Activated T-helper 9 cell treated with anti-CD3 and anti-CD28 coated beads, Interleukin-2, amount 50 U/mL, for 16 hours (primary cell): ENCODE data around the gene CEP295NL.
"Not testable (repeated sequence)": the region's sequence is repeated elsewhere in the genome, so short reads cannot be mapped to it uniquely, and the experiment has no call there.

ENCODE experiments used
- DNase-seq: peaks from one replicate; pipeline ENCODE4 v3.0.0-alpha.2; 2020; ENCODE audit warnings: low read depth

CEP295NL gene

DNA sequence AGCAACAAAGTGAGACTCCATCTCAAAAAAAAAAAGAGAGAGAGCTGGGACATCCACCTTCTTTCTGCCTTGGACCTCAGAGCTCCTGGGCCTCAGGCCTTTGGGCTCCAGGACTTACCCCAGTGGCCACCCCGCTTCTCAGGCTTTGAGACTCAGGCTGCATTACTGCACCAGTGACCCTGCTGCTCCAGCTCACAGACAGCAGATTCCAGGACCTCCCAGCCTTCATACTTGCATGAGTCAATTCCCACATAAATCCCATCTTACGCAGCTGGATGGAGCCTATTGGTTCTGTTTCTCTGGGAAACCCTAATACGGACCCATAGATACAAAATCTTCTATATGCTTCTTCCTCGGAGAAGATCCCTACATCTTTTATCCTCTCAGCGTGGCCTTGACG lies 2.1 kb upstream of the CEP295NL start:
- DNase-seq: no peak

DNA sequence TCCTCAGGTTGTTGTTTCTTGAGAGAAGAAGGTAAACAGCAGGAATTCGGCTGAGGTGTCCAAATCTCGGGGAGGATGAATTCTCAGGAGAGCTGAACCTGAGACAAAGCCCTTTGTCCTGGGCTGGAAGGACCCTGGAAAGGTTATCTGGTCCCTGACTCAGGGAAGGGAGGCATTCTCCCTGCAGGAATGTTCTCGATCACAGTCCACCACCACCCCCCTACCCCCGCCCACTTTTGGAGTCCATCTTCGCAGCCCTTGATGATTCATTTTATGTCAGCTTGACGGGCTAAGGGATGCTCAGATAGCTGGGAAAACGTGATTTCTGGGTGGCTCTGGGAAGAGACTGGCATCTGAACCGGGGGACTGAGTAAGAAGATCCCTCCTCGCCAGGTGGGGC lies 1.4 kb upstream of the CEP295NL start:
- DNase-seq: no peak

DNA sequence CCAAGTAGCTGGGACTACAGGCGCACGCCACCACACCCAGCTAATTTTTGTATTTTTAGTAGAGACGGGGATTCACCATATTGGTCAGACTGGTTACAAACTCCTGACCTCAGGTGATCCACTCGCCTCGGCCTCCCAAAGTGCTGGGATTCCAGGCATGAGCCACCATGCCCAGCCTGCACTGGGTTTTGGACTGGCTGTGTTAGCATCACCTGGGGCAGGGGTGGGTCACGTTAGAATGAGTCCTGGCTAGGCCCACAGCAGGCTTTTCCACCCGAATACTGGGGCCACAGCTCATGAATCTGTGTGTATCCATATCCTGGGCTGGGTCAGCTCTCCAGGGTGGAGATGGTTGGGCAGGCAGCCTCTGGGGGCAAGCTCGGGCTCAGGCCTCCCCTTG lies 770 bp downstream of the CEP295NL start:
- DNase-seq: not testable (repeated sequence)

DNA sequence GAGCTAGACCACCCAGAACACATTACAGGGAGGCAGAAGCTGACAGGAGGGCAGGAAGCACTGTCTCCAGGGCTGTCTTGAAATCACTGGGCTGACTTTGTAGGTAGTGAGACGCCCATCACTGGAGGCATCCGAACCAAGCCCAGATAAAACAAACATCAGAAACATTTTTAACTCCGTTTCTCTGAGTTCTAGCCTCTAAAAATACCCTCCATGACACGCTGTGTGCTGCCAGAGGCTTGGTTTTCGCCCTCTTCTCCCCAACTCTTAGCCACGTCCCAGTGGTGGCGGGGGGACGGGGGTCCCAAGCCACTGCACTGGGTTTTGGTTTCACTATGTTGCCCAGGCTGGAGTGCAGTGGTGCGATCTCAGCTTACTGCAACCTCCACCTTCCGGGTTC lies 1.2 kb downstream of the CEP295NL start:
- DNase-seq: no peak

DNA sequence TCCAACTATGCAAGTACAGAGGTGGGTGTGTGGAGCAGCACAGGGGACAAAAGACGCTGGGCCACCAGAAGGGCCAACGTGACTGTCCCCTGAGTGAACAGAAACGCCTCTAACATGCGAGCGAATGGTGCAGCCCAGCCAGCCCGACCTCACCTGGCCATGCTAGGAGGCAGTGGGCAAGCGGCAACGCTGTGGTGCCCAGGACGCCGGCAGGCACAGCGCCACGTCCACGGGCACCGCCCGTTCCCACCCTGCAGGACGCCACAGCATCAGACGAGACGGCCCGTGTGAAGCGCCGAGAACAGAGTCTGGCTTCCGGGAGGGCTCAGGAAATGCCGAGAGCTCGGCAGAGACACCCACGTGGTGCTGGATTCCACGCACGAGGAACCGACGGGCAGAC lies 2.2 kb downstream of the CEP295NL start:
- no peak for DNase-seq

DNA sequence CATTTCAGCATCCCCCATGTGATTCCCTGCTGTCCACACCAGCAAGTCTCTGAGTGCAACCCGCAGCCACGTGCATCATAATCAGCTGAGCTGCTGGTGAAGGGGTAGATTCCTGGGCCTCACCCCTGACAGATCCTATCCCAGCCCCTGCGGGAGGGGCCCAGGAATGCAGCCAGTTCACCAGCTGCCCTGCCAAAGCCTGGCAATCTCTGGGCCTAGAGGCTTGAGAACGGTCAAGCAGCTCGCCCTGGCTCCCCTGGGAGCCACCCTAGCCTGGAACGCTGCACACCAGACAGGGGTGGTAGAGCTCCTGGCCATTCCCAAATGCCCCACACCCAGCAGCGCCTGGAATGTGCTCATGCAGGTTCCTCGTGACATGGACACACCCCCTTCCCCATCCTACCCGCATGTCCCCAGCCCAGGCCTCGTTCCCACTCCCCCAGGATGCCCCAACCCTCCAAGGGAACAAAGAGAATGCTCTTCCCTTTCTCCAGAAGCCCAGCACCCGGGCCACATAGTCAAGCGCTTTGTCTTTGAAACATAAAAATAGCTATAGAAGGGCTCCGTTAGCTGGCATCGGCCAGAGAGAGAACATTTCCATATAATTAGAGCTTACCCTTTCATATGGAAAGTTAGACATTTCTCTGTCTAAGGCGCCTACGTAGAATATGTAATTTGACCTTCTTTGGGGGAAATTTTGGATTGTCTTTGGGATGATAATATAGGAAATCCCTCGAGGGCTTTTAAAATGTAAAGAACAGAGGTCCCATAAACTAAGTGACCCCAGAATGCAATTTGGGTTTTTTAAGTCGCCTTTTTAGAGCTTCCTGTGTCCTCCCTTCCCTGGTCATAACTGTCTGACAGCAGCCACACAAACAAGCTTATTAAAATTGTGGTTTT lies 3.4 kb downstream of the CEP295NL start:
- DNase-seq: no peak

DNA sequence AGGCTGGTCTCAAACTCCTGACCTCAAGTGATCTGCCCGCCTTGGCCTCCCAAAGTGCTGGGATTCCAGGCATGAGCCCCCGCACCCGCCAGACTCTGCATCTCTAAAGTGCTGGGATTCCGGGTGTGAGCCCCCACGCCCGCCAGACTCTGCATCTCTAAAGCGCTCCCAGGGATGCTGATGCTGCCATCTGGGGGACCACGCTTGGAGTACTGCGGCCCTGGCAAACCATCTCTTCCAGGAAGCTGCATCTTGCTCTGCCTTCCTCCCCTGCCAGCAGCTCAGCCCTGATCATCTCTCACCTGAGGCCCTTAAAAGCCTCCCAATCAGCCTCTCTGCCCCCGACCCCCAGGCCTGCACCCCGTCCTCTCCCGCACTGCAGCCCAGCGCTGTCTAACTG lies 4.1 kb downstream of the CEP295NL start:
- no peak for DNase-seq

DNA sequence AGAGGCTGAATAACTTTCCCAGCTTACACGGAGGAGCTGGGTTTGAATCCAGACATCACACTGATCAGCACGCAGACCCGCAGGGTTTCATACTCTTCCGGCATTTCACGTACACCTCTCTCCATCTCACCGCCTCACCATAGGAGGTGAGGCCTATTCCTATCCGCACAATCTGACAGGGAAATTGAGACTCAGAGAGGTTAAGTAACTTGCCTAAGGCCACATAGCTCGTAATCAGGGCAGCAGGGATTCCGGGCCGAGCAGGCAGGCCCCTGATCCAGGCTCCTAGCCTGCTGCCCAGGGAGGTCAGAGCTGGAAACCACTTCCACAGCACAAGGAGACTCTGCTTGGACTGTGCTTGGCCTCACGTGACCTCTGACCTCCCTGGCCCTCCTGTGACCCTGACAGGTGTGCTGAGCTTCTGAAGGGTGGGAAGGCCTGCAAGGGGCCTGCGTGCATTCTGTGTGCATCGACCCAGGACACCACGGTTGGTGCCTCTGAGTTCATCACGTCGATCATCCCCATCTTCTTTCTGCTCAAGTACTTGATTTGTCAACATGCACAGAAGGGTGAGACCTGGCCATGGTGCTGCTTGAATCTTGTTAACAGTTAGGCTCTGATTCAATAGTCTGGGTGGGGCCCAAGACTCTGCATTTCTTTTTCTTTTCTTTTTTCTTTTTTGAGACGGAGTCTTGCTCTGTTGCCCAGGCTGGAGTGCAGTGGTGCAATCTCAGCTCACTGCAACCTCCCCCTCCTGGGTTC lies 4.7 kb downstream of the CEP295NL start:
- no peak for DNase-seq

DNA sequence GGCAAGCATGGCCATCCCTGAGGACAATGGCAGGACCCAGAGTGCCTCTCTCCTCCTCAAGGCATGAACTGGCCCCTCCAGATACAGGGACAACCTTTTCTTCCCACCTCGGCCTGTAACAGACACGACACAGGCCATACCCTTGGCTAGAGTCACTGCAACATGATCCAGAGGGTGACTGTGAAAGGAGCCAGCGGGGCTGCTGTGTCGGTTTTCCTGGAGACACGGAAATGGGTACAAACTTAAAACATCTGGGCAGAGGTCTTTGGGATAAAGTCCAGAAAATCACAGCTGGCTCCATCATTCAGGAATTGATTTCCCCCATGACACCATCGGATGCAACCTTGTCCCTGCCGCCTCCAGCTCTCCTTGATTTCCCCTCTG lies 5.3 kb downstream of the CEP295NL start:
- DNase-seq: no peak

DNA sequence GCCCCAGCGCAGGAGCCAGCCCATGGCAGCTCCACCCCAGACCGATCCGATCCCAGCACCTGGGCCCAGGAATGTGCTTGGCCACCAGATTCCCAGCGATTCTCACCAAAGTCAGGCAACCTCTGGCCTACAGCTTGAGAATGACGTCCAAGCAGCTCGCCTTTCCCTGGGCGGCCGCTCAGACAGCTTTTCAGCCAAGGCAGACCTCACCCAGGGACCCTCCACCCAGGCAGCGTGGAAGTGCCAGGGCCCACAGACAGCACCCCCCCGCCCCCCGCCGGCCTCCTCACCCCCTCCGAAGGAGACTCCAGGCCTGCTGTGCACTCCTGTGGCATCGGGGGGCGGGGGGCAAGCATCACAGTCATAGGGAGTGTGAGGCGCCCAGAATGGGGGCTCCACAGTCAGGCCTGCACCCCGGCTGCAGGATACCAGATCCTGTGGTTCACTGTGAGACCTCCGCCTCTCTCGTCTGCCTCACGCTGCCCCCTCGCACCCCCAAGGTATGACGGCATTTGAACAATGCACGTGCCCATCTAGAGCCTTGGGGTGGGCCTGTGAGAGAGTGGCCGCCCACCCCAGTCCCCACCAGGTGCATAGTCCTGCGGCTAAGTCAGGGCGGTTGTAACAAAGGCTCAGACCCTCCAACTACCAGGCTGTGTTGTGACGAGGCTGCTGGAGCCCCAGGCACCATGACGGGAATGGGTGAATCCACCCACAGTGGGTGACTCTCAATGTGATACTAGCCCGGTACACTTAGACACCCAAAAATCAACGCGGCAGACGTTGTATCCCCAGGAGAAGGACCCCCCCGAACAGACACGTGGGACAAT lies 6.0 kb downstream of the CEP295NL start:
- DNase-seq: no peak

DNA sequence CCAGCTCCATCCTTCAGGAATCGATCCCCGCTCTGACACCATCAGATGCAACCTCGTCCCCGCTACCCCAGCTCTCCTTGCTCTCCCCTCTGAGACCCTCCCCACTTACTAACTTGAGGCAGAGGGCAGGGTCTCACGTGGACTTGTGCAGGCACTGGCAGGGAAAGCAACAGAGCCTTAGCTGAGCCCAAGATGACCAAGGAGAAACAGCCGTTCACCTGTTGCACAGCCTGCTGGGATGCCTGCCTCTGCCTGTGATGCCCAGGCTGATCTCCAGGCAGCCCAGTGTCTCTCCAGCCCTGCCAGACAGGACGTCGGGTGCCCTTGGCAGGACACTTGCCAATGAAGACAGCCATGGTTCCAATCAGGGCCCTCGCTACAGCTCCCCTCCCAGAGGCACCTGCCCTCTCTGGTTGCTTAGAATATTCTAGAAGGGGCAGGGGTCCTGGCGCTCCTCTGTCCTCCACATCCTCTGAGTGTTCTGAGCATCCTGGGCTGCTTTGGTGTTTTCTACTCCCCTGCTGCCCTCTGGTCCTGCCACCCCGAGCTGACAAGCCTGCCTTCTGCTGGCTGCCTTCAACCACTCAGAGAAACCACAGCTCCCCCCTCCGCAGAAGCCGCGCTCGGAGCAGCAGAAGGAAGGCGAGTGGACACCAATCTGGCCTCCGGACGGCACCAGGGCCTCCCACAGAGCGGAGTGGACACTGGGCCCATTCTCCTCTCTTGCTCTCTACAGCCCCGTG lies 6.7 kb downstream of the CEP295NL start:
- no peak for DNase-seq

DNA sequence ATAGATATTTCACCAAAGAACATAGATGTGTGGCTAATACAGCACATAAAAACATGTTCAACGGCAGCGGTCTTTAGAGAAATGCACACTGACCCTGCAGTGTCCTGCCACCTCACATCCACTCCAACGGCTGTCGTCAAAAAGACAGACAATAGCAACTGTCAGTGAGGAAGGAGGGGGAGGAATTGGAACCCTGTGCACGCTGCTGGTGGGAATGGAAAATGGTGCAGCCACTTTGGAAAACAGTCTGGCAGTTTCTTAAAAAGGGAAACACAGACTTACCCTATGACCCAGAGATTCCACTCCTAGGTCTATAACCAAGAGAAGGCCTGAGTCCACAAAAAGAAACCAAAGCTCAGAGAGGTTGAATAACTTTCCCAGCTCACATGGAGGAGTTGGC lies 7.7 kb downstream of the CEP295NL start:
- no peak for DNase-seq

DNA sequence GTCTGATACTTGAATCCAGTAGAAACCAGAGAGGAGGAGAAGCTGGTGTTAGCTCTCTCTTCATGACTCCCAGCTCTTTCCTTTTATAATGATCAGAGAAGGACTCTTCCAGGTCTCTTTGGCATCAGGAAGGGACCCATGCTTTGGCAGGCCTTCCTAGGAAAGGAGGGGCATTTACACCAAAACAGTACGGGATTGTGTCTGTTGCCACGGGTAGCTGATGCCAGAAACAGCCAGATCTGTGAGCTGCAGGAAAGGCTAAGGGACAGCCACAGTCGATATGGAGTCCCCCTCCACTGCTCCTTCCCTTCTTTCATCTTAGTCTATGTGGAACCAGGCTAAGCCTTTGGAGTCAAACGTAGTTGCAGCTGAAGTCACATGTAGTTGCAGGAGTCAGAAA lies 9.3 kb downstream of the CEP295NL start:
- no peak for DNase-seq

DNA sequence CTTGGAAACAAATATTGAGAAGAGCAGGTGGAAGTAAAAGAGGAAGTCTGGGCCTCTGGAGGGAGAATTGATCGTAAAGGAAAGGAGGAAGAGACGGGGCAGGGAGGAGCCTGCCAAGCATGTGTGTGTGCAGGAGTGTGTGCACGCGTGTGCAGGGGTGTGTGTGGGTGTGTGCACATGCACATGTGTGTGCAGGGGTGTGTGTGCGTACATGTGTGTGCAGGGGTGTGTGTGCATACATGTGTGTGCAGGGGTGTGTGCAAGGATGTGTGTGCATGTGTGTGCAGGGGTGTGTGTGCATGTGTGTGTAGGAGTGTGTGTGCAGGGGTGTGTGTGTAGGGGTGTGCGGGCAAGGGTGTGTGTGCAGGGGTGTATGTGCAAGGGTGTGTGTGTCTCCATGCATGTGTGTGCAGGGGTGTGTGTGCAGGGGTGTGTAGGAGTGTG lies 10.0 kb downstream of the CEP295NL start:
- DNase-seq: no peak

DNA sequence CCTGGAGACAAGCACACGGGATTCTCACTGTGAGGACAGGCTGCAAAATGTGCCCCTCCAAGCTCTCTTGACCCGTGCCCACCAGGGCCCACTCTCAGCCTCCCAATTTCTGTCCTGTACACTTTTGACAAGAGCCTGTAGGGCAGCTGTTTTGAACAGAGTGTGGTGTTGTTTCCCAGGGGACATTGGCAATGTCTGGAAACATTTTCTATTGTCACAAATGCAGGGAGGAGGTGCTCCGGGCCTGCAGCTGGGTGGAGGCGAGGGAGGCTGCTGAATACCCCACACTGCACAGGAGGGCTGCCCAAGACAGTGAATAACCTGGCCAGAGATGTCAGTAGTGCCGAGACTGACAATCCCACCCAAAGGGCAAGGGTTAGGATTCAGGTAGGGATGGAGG lies 10.5 kb downstream of the CEP295NL start:
- no peak for DNase-seq

DNA sequence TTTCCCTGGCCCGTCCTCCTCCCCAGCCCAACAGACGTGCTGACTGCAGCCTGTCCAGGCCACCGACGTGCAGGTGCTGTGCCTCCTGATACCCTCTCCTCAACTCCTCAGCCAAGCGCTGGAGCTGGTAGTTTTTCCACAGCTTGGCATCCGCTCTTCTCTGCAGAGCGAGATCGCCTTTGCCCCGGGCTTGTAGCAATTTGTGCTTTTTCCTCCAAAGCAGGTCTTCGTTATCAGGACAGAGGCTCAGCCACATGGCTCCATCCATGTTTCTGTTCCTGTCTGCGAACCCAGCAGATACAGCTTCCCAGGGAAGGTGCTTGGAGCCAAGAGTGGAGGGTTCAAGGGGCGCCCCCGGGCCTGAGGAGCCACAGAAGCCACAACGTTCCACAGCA lies 10.9 kb downstream of the CEP295NL start:
- DNase-seq: no peak

DNA sequence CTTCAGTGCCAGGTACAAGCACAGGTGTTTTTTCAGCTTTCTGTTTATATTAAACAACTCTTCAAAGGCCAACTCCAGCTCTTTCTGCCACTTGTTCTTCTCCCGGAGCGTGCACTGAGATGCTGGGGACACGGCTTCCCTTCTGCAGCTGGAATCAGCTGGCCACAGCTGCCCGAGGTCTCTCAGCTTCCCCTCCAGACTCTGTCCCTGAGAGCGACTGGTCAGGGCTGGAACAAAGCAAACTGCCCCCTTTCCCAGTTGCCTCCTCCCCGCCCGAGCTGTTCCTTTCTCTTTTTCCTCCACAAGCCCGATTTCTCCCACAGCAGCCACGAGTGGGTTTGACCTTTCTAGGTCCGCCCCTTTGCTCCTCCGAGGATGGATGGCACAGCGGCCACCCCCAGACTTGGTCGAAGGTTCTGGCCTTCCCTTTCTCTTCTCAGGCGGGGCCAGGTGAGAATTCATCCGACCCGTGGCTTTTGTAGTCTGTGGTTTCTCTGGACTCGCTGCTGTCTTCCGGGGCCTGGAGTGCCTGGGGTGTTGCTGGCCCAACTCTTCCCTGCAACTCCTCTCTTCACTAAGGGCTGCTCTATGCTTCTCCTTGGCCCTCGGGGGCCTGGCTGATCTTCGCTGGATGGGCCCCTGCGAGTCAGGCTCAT lies 11.5 kb downstream of the CEP295NL start:
- no peak for DNase-seq

DNA sequence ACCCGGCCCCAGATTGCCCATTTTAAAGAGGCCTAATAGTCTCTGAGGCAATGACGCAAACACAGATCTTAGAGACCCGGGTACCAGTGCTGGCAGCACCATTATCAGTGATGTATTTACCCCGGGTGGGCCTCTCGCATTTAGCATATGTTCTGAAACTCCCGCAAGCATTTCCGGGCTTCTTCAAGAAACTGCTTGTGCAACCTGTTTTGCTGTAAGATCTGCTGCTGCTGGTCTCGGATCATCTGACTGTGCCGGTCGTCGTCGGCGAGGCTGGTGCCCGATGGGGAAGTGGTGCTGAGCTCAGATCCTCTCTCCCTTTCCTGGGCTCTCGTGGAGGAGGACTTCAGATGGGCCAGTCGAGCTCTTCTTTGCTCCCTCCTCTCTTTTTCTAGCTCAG lies 12.5 kb downstream of the CEP295NL start:
- peak; percentile 6 for DNase-seq

DNA sequence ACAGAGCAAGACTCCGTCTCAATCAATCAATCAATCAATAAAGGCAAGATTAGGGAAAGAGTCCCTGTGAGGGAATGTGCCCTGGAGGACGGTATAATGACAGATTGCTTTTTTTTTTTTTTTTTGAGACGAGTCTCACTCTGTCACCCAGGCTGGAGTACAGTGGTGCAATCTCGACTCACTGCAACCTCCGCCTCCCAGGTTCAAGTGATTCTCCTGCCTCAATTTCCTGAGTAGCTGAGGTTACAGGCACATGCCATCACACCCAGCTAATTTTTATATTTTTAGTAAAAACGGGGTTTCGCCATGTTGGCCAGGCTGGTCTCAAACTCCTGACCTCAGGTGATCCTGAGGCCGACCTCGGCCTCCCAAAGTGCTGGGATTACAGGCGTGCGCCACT lies 12.9 kb downstream of the CEP295NL start:
- DNase-seq: not testable (repeated sequence)

DNA sequence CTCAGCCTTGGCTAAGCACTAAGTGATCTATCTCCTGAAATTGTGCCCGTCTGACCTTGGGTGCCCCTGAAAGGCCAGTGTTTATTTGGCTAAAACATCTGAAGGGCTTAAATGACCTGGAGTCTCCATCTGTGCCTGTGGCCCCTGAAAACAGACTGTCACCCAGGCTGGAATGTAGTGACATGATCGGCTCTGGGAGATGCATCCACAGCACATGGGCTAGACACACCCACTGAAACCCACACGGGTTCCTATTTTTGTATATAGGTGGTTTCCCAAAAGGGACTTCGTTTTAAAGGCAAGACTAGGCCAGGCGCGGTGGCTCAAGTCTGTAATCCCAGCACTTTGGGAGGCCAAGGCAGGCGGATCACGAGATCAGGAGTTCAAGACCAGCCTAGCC lies 13.5 kb downstream of the CEP295NL start:
- DNase-seq: no peak

DNA sequence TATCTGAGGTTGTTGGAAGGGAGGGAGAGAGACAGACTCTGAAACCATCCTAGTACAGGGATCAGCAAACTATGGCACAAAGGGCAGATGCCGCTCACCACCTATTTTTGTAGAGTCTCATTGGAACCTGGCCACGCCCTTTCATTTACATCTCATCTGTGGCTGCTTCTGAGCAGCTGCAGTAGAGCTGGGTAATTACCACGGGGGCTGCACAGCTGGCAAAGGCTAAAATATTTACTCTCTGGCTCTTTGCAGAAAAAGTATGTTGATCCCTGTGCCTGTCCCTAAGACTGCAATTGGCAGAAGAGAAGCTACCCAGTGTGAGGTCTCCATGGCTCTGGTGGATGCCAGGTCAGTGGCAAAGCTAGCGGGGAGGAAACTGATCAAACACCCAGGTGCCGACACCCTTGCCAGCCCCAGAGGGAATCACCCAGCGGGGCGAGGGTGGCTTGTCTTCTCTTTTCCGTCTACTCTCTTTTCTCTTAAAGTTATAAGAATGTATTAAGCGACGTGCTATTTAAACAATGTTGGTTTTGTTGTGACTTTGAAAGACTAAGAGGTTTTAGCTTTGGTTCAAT lies 14.0 kb downstream of the CEP295NL start:
- no peak for DNase-seq
